Measurements from ENCODE around the gene TECTA. TPM values are rescaled to one million over a fixed set of nuclear protein-coding genes. Genes with fewer than 3 reads are reported as not detected.

Gene TECTA
- total RNA-seq, 1 donor from 2014 or later, result 2.6 TPM

GRCh38 chr11:121138259-121138658 is 37.2 kb downstream of the TECTA start:
- no peak for DNase-seq (ENCODE audit: low spot score in 2 of 2, unreplicated experiment in 2 of 2)
- TF ChIP-seq, protein P1, sequence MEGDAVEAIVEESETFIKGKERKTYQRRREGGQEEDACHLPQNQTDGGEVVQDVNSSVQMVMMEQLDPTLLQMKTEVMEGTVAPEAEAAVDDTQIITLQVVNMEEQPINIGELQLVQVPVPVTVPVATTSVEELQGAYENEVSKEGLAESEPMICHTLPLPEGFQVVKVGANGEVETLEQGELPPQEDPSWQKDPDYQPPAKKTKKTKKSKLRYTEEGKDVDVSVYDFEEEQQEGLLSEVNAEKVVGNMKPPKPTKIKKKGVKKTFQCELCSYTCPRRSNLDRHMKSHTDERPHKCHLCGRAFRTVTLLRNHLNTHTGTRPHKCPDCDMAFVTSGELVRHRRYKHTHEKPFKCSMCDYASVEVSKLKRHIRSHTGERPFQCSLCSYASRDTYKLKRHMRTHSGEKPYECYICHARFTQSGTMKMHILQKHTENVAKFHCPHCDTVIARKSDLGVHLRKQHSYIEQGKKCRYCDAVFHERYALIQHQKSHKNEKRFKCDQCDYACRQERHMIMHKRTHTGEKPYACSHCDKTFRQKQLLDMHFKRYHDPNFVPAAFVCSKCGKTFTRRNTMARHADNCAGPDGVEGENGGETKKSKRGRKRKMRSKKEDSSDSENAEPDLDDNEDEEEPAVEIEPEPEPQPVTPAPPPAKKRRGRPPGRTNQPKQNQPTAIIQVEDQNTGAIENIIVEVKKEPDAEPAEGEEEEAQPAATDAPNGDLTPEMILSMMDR (IDR thresholded peaks at IDR 0.05; ENCODE audit: unreplicated experiment), result no peak
- Mint-ChIP-seq H3K4me3 (no peak overlapping the region), H3K27ac (no peak overlapping the region), H3K4me1 (no peaks in the 10 kb centered on the region), H3K36me3 (no peaks in the 10 kb centered on the region), H3K27me3 (ENCODE audit: low read depth) (peaks cover 3% of the 10 kb centered on the region), H3K9me3 (no peaks in the 10 kb centered on the region)

DNA sequence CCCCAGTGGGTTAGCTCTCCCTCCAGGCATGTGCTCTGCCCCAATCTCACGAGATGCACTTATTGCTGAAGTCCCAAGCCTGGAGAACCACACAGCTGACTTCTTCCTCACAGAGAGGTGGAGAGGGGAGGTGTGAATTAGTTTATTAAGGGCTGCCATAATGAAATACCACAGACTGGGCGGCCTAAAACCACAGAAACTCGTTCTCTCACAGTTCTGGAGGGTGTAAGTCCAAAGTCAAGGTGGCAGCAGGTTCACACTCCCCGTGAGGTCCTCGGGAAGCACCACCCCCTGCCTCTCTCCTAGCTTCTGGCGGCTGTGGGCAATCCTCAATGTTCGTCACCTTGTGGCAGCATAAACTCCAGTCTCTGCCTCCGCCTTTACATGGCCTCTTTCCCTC is 39.3 kb downstream of the TECTA start:
- Mint-ChIP-seq H3K27me3 (ENCODE audit: low read depth) (no peaks in the 10 kb centered on the region), H3K4me1 (no peaks in the 10 kb centered on the region), H3K9me3 (no peaks in the 10 kb centered on the region), H3K4me3 (no peak overlapping the region), H3K36me3 (no peaks in the 10 kb centered on the region), H3K27ac (no peak overlapping the region)
- TF ChIP-seq, protein P1 (IDR thresholded peaks at IDR 0.05; ENCODE audit: unreplicated experiment), result no peak
- no peak for DNase-seq (ENCODE audit: low spot score in 2 of 2, unreplicated experiment in 2 of 2)

GRCh38 chr11:121141066-121141465 is 40.0 kb downstream of the TECTA start:
- Mint-ChIP-seq H3K36me3 (no peaks in the 10 kb centered on the region), H3K27me3 (ENCODE audit: low read depth) (no peaks in the 10 kb centered on the region), H3K27ac (no peak overlapping the region), H3K9me3 (no peaks in the 10 kb centered on the region), H3K4me3 (no peak overlapping the region), H3K4me1 (no peaks in the 10 kb centered on the region)
- TF ChIP-seq, protein P1 (IDR thresholded peaks at IDR 0.05; ENCODE audit: unreplicated experiment), result no peak
- DNase-seq (ENCODE audit: low spot score in 2 of 2, unreplicated experiment in 2 of 2), result no peak

DNA sequence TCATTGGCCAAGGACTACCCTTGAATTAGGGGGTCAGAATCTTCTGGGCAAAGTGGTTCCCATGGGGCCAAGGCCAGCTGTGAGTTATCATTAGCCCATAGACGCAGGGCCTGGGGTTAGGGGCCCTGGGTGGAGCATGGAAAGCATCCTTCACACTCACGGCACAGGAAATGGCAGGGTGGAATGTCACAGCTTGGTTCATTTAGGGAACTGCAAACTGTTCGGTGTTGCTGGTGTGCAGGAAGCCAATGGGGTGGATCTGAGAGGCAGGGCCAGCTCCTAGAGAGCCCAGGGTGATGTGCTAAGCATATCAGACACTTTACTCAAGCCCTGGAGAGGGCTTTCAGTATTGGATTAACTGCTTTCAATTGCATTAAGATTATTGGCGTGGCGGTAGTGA is 42.9 kb downstream of the TECTA start:
- Mint-ChIP-seq H3K36me3 (no peaks in the 10 kb centered on the region), H3K4me1 (no peaks in the 10 kb centered on the region), H3K9me3 (no peaks in the 10 kb centered on the region), H3K4me3 (no peak overlapping the region), H3K27ac (no peak overlapping the region), H3K27me3 (ENCODE audit: low read depth) (no peaks in the 10 kb centered on the region)
- DNase-seq (ENCODE audit: low spot score in 2 of 2, unreplicated experiment in 2 of 2), result no peak
- TF ChIP-seq, protein P1 (IDR thresholded peaks at IDR 0.05; ENCODE audit: unreplicated experiment), result no peak

- TF ChIP-seq, protein P1 (IDR thresholded peaks at IDR 0.05; ENCODE audit: unreplicated experiment), result no peak
- Mint-ChIP-seq H3K4me3 (no peak overlapping the region), H3K36me3 (no peaks in the 10 kb centered on the region), H3K4me1 (no peaks in the 10 kb centered on the region), H3K9me3 (peaks cover under 1% of the 10 kb centered on the region), H3K27ac (no peak overlapping the region), H3K27me3 (ENCODE audit: low read depth) (no peaks in the 10 kb centered on the region)
- DNase-seq (ENCODE audit: low spot score in 2 of 2, unreplicated experiment in 2 of 2), result no peak
Measured at GRCh38 chr11:121144723-121145122, 43.7 kb downstream of the TECTA start.

DNA sequence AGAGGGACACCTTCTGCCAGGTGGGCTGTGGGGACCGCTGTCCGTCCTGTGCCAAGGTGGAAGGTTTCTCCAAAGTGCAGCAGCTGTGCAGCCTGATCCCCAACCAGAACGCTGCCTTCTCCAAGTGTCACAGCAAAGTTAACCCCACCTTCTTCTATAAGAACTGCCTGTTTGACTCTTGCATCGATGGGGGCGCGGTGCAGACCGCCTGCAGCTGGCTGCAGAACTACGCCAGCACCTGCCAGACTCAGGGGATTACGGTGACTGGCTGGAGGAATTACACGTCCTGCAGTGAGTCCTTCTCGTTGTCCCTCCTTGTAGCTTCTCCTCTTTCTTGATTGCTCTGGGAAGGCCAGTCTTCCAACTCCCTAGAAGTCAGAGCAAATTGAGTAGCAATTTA is 44.8 kb downstream of the TECTA start:
- TF ChIP-seq, protein P1 (IDR thresholded peaks at IDR 0.05; ENCODE audit: unreplicated experiment), result no peak
- no peaks in the 10 kb centered on the region for H3K36me3 Mint-ChIP-seq
- no peak overlapping the region for H3K27ac Mint-ChIP-seq
- peaks cover 6% of the 10 kb centered on the region for H3K9me3 Mint-ChIP-seq
- H3K4me1 Mint-ChIP-seq, result no peaks in the 10 kb centered on the region
- no peaks in the 10 kb centered on the region for H3K27me3 Mint-ChIP-seq (ENCODE audit: low read depth)
- no peak overlapping the region for H3K4me3 Mint-ChIP-seq
- DNase-seq (ENCODE audit: low spot score in 2 of 2, unreplicated experiment in 2 of 2), result no peak

Data from mesothelial cell of epicardium (in vitro differentiated cells).